Parietal lobe (tissue), 2 donors: ENCODE measurements around the gene ZRANB2. TPM values are rescaled to one million over a fixed set of nuclear protein-coding genes. Genes with fewer than 3 reads are reported as not detected.

ENCODE experiments used
- small RNA-seq: library from RNA; depleted of rRNA; stranded (forward); fragments of <200 nt; gene quantifications from one replicate; pipeline ENCODE3, GENCODE V24; 2014; ENCODE audit warnings: low replicate concordance
- total RNA-seq: library from RNA; depleted of rRNA; stranded (reverse); fragments of >200 nt; gene quantifications from one replicate; pipeline ENCODE4 v1.2.3, GENCODE V29; 2014

ZRANB2 gene
- total RNA-seq: 98.9 TPM

DNA sequence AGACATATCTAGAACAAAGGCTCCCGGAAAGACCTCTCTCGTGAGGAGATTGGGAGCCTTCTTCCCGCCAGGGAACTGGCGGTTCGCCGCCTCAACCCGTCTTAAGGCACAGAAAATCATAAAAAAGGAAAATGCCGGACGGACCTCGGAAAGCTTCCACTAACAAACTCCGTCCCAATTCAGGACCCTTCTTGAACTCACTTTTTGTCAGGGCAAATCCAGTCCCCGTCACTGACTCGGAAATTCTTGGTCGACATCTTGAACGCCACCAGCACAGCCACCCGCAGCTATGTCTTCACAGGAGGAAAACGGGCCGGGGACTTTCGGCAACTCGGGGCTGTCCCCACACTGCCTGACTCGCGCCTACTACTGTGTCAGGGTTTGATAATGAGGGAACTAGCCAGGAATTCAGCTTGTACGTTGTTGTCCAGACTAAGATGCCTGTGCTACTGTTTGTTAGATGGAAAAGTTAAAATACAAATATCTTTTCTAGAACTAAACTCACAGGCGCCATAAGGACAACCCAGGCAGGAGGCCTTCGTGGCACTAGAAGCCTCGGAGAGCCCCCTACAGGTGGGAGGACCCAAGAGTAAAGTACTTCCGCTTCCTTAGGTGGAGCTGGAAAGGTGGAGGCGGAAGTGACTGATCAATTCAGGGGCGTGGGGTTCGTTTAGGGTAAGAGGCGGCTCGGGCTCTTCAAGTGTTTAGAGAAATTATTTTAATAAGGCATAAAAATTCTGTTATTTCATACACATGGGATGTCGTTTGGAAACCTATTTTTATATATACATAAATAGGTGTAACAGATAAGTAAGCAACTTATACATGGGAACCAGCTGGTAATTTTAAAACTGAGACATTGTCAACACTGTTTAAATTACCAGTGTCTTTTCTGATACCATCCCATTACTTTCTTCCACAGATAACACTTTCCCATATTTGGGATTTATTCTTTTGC is at the start of gene ZRANB2:
TSS of gene ZRANB2 (minus strand) at position 297 of the 958 bp plus-strand sequence. CDS start at position 257, 40 bp downstream.

GRCh38 chr1:71047635-71048607 is 32.9 kb downstream of the ZRANB2 start, which contains the start of gene PTGER3:
Gene PTGER3 (minus strand): TSS chr1:71047816. CDS start chr1:71047577, 239 bp downstream.

Small RNA genes within 50 kb of the gene (small RNA-seq; reads per million reads assigned to genes)
- 557 reads per million, percentile 98 among the genes with 10 or more reads in this experiment for gene MIR186

Other genes with a start within 250 kb of the ZRANB2 start
- 0.94 TPM for gene PTGER3, start 33.2 kb downstream of the ZRANB2 start, total RNA-seq